Tibial artery (tissue), 4 donors: ENCODE results near the gene ITGAV.

Experiments used
- DNase-seq, 2 donors: peaks; one replicate each; pipeline ENCODE4 v3.0.0-alpha.2; 2019
- H3K27ac ChIP-seq, 2 donors: fragments of 200-600 bp; sonication (generic) in 1 of 2; 1 replicate in 1 of 2; 2 replicates in 1 of 2; pipeline ENCODE4 v1.5.1; 2018 to 2019; ENCODE audit warnings: mild to moderate bottlenecking in 1 of 2
- H3K27me3 ChIP-seq, 2 donors: fragments of 200-600 bp; sonication (generic) in 1 of 2; one replicate each; pipeline versions ENCODE4 v1.5.1 to v1.6.0; 2016 to 2019
- H3K36me3 ChIP-seq, 3 donors: fragments of 200-600 bp; sonication (generic) in 2 of 3; one replicate each; pipeline ENCODE4 v1.5.1; 2016 to 2019; ENCODE audit warnings: mild to moderate bottlenecking in 2 of 3
- H3K4me1 ChIP-seq, 4 donors: fragments of 200-600 bp; sonication (generic) in 2 of 4; 1 replicate in 3 of 4; 2 replicates in 1 of 4; pipeline ENCODE4 v1.5.1; 2016 to 2019
- H3K4me3 ChIP-seq, 2 donors: fragments of 200-600 bp; sonication (generic) in 1 of 2; 1 replicate in 1 of 2; 2 replicates in 1 of 2; pipeline ENCODE4 v1.5.1; 2018 to 2019; ENCODE audit warnings: mild to moderate bottlenecking in 2 of 2
- H3K9me3 ChIP-seq, 3 donors: fragments of 200-600 bp; sonication (generic) in 1 of 3; one replicate each; pipeline ENCODE4 v1.5.1; 2016 to 2019
- CTCF ChIP-seq, 2 experiments: fragments of 200-600 bp in 1 of 2; fragments of 450-650 bp in 1 of 2; IDR thresholded peaks; one replicate each; pipeline ENCODE4 v1.5.1; 2017 to 2019; ENCODE audit warnings: antibody characterized with exemption in 2 of 2, mild to moderate bottlenecking in 1 of 2, moderate library complexity in 1 of 2
- intact Hi-C: fragments of 100-400 bp; cut with DNase I; formaldehyde crosslinking; loops from one replicate; pipeline ENCODE4 v1.15.0; 2023; ENCODE audit warnings: low total_unique reads

Gene ITGAV

GRCh38 chr2:186726938-186727337 is 137.1 kb downstream of the ITGAV start:
- Histone ChIP-seq H3K27me3 (no peaks in the 10 kb centered on the region), H3K27ac (no peak overlapping the region), H3K4me3 (no peak overlapping the region), H3K4me1 (no peaks in the 10 kb centered on the region), H3K9me3 (no peaks in the 10 kb centered on the region), H3K36me3 (no peaks in the 10 kb centered on the region)
- intact Hi-C loops: no loop called here
- TF ChIP-seq CTCF (IDR thresholded peaks at IDR 0.05): no peak
- no peak for DNase-seq

- intact Hi-C loops: no loop called here
- TF ChIP-seq CTCF (IDR thresholded peaks at IDR 0.05): no peak
- Histone ChIP-seq H3K9me3 (no peaks in the 10 kb centered on the region), H3K4me3 (no peak overlapping the region), H3K27me3 (no peaks in the 10 kb centered on the region), H3K27ac (no peak overlapping the region), H3K36me3 (no peaks in the 10 kb centered on the region), H3K4me1 (no peaks in the 10 kb centered on the region)
- no peak for DNase-seq
These were observed 138.8 kb downstream of the ITGAV start for GRCh38 chr2:186728631-186729030.
